Skeletal muscle cell (primary cell): Measurements from ENCODE around the gene PHLDB3.
"Not testable (repeated sequence)": the region's sequence is repeated elsewhere in the genome, so short reads cannot be mapped to it uniquely, and the experiment has no call there.

Experiments
- DNase-seq: peaks from one replicate; pipeline ENCODE4 v3.0.0-alpha.2; 2010; ENCODE audit warnings: low read depth
- H3K4me3 ChIP-seq: 2 replicates; pipeline ENCODE4 v1.5.1; 2011; ENCODE audit warnings: low read depth, mild to moderate bottlenecking, control low read depth, low read length, moderate library complexity

PHLDB3 gene

GRCh38 chr19:43504426-43505185 lies at the start of gene PHLDB3:
Gene PHLDB3 (minus strand): TSS chr19:43504746. CDS start chr19:43504118, 628 bp downstream.
- DNase-seq, result no peak
- peak within 1 kb of the TSS; percentile 87 for H3K4me3 ChIP-seq

- DNase-seq, result no peak
- no peak overlapping the region for H3K4me3 ChIP-seq
Measured at GRCh38 chr19:43553656-43554055, 49.1 kb upstream of the PHLDB3 start.

- no peak overlapping the region for H3K4me3 ChIP-seq
- DNase-seq, result no peak
Measured at GRCh38 chr19:43552616-43553015, 48.1 kb upstream of the PHLDB3 start.

- H3K4me3 ChIP-seq, result no peak overlapping the region
- DNase-seq, result no peak
Measured at GRCh38 chr19:43552198-43552450, 47.6 kb upstream of the PHLDB3 start.

GRCh38 chr19:43551399-43552197 lies 47.1 kb upstream of the PHLDB3 start:
- H3K4me3 ChIP-seq, result no peak overlapping the region
- DNase-seq, result no peak

GRCh38 chr19:43548706-43549105 lies 44.2 kb upstream of the PHLDB3 start:
- DNase-seq, result no peak
- no peak overlapping the region for H3K4me3 ChIP-seq

- DNase-seq, H3K4me3 ChIP-seq: not testable (repeated sequence)
Measured at GRCh38 chr19:43547926-43548325, 43.4 kb upstream of the PHLDB3 start.

GRCh38 chr19:43546581-43546980 lies 42.0 kb upstream of the PHLDB3 start:
- no peak for DNase-seq
- H3K4me3 ChIP-seq, result no peak overlapping the region

GRCh38 chr19:43545981-43546380 lies 41.4 kb upstream of the PHLDB3 start:
- H3K4me3 ChIP-seq, result no peak overlapping the region
- no peak for DNase-seq

- H3K4me3 ChIP-seq, result no peak overlapping the region
- DNase-seq, result no peak
Measured at GRCh38 chr19:43545276-43545675, 40.7 kb upstream of the PHLDB3 start.

GRCh38 chr19:43544077-43544476 lies 39.5 kb upstream of the PHLDB3 start:
- H3K4me3 ChIP-seq, result no peak overlapping the region
- DNase-seq, result no peak

GRCh38 chr19:43541920-43542650 lies 37.5 kb upstream of the PHLDB3 start:
- H3K4me3 ChIP-seq, result no peak overlapping the region
- no peak for DNase-seq

GRCh38 chr19:43540381-43540780 lies 35.8 kb upstream of the PHLDB3 start:
- H3K4me3 ChIP-seq, result no peak overlapping the region
- no peak for DNase-seq

- no peak for DNase-seq
- H3K4me3 ChIP-seq, result no peak overlapping the region
Measured at GRCh38 chr19:43538922-43539321, 34.4 kb upstream of the PHLDB3 start.

- no peak for DNase-seq
- no peak overlapping the region for H3K4me3 ChIP-seq
Measured at GRCh38 chr19:43534816-43535761, 30.5 kb upstream of the PHLDB3 start.

GRCh38 chr19:43534305-43534815 lies 29.8 kb upstream of the PHLDB3 start:
- no peak for DNase-seq
- peak overlapping the region; percentile 64 for H3K4me3 ChIP-seq

- H3K4me3 ChIP-seq, result peak overlapping the region; percentile 64
- DNase-seq, result peak; percentile 99
Measured at GRCh38 chr19:43533546-43534304, 29.2 kb upstream of the PHLDB3 start.

- H3K4me3 ChIP-seq, result peak within 1 kb of the TSS; percentile 64
- DNase-seq, result peak; percentile 93
Measured at GRCh38 chr19:43532962-43533545, 28.5 kb upstream of the PHLDB3 start, which contains the start of gene ZNF575. Gene ZNF575 (plus strand): TSS chr19:43533188. CDS start chr19:43534423, 1,235 bp downstream.
